Measurements from ENCODE around the gene PLEKHF1.

PLEKHF1 gene

DNA sequence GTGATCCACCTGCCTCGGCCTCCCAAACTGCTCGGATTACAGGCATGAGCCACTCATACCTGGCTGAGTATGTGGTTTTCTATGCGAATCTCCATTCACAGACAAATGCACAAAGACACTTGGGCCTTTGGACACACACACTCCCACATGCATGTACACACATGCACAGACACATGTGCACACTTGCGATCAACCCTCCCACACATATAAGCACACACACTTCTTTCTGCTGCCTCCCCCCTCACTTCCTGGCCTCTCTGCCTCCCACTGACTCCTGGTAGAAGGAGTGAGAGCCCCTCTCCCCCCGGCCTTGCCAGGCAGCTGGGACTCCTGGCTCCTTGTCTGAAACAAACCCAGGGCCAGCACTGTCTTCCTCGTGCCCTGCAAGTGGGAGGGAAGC lies 29.3 kb upstream of the PLEKHF1 start:
- no peak overlapping the region for H3K4me3 ChIP-seq (ENCODE audit: insufficient read depth, low read depth, low read length)
- no peaks in the 10 kb centered on the region for H3K27me3 ChIP-seq (ENCODE audit: control insufficient read depth, insufficient read depth, low read length, poor library complexity, severe bottlenecking)
- peaks cover 12% of the 10 kb centered on the region for H3K4me1 ChIP-seq (ENCODE audit: control insufficient read depth, insufficient read depth, low read length)
- H3K36me3 ChIP-seq (ENCODE audit: control insufficient read depth, insufficient read depth, low read length): no peaks in the 10 kb centered on the region
- 92 to 93% methylated on average over 6 of the region's 6 CpGs for WGBS, 2 experiments
- H3K9me3 ChIP-seq (ENCODE audit: control insufficient read depth, low read length): no peaks in the 10 kb centered on the region
- H3K27ac ChIP-seq (ENCODE audit: insufficient read depth, low read depth, low read length, poor library complexity, severe bottlenecking): no peak overlapping the region

- Histone ChIP-seq H3K27ac (ENCODE audit: insufficient read depth, low read depth, low read length, poor library complexity, severe bottlenecking) (no peak overlapping the region), H3K4me1 (ENCODE audit: control insufficient read depth, insufficient read depth, low read length) (peaks cover 12% of the 10 kb centered on the region), H3K27me3 (ENCODE audit: control insufficient read depth, insufficient read depth, low read length, poor library complexity, severe bottlenecking) (no peaks in the 10 kb centered on the region), H3K36me3 (ENCODE audit: control insufficient read depth, insufficient read depth, low read length) (no peaks in the 10 kb centered on the region), H3K4me3 (ENCODE audit: insufficient read depth, low read depth, low read length) (no peak overlapping the region), H3K9me3 (ENCODE audit: control insufficient read depth, low read length) (no peaks in the 10 kb centered on the region)
- 78 to 79% methylated on average over 12 of the region's 12 CpGs for WGBS, 2 experiments
Observed at GRCh38 chr19:29636553-29637360, 28.5 kb upstream of the PLEKHF1 start.

DNA sequence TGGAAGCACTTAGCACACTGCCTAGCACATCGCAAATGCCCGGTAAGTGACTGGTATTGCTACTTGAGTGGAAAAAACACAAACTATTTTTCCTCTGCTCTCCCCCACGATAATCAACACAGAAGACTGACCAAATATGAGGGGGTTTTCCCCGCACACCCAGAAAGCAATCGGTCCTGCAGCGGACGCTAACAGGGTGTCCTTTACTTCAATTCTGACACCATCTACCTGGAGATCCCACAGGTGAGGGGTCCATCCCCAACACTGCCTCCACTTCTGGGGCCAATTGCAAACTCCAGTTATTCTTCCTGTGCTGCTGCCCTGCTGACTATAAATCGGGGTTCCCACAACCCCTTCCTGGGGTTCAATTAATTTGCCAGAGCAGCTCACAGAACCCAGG lies 26.2 kb upstream of the PLEKHF1 start:
- H3K4me1 ChIP-seq (ENCODE audit: control insufficient read depth, insufficient read depth, low read length): peaks cover 12% of the 10 kb centered on the region
- no peaks in the 10 kb centered on the region for H3K36me3 ChIP-seq (ENCODE audit: control insufficient read depth, insufficient read depth, low read length)
- H3K9me3 ChIP-seq (ENCODE audit: control insufficient read depth, low read length): no peaks in the 10 kb centered on the region
- no peak overlapping the region for H3K4me3 ChIP-seq (ENCODE audit: insufficient read depth, low read depth, low read length)
- WGBS, 2 experiments: 90 to 95% methylated on average over 8 of the region's 8 CpGs
- no peaks in the 10 kb centered on the region for H3K27me3 ChIP-seq (ENCODE audit: control insufficient read depth, insufficient read depth, low read length, poor library complexity, severe bottlenecking)
- no peak overlapping the region for H3K27ac ChIP-seq (ENCODE audit: insufficient read depth, low read depth, low read length, poor library complexity, severe bottlenecking)

DNA sequence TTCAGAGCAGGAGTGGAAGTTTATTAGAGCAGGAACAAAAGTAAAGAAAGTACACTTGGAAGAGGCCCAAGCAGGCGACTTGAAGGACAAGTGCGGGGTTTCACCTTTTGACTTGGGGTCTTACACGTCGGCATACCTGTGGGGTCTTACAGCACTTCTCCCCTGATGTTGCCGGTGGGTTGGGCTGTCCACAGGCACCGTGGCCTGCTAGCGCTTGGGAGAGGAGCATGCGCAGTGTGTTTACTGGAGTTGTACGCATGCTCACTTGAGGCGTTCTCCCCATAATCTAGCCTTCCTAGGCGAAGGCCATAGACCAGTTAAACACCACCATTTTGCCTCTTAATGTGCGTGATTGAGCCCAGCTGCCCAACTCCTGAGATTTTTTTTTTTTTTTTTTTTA lies 25.0 kb upstream of the PLEKHF1 start:
- Histone ChIP-seq H3K4me1 (ENCODE audit: control insufficient read depth, insufficient read depth, low read length) (peaks cover 12% of the 10 kb centered on the region), H3K27me3 (ENCODE audit: control insufficient read depth, insufficient read depth, low read length, poor library complexity, severe bottlenecking) (no peaks in the 10 kb centered on the region), H3K9me3 (ENCODE audit: control insufficient read depth, low read length) (no peaks in the 10 kb centered on the region), H3K36me3 (ENCODE audit: control insufficient read depth, insufficient read depth, low read length) (no peaks in the 10 kb centered on the region), H3K4me3 (ENCODE audit: insufficient read depth, low read depth, low read length) (no peak overlapping the region), H3K27ac (ENCODE audit: insufficient read depth, low read depth, low read length, poor library complexity, severe bottlenecking) (no peak overlapping the region)
- WGBS, 2 experiments: 95% methylated on average over 11 to 12 of the region's 12 CpGs

GRCh38 chr19:29641597-29641996 lies 23.7 kb upstream of the PLEKHF1 start:
- Histone ChIP-seq H3K27ac (ENCODE audit: insufficient read depth, low read depth, low read length, poor library complexity, severe bottlenecking) (no peak overlapping the region), H3K4me3 (ENCODE audit: insufficient read depth, low read depth, low read length) (no peak overlapping the region), H3K36me3 (ENCODE audit: control insufficient read depth, insufficient read depth, low read length) (no peaks in the 10 kb centered on the region), H3K9me3 (ENCODE audit: control insufficient read depth, low read length) (no peaks in the 10 kb centered on the region), H3K27me3 (ENCODE audit: control insufficient read depth, insufficient read depth, low read length, poor library complexity, severe bottlenecking) (no peaks in the 10 kb centered on the region), H3K4me1 (ENCODE audit: control insufficient read depth, insufficient read depth, low read length) (peaks cover 9% of the 10 kb centered on the region)
- 88% methylated on average over 2 of the region's 2 CpGs for WGBS, 2 experiments

DNA sequence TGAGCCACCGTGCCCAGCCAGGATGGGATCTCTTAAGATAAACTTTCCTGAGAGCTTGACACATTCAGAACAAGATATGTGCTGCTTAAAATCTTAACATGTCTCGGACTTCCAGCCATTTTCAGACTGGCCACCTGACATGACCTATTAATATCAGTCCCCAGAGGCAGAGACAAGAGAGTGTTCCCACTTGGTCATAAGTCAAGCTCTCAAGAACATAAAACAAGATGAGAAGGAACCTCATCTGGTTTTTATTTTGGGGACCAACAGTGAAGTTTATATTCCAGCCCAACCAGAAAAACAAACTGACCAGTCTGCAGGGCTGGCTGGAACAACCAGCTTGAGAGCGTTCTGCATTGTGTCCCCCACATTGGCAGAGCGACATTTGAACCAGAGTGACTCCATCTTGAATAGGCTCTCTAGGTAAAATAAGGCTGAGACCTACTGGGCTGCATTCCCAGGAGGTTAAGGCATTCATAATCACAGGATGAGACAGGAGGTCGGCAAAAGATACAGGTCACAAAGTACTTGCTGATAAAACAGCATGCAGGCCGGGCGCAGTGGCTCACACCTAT lies 21.8 kb upstream of the PLEKHF1 start:
- no peak overlapping the region for H3K27ac ChIP-seq (ENCODE audit: insufficient read depth, low read depth, low read length, poor library complexity, severe bottlenecking)
- H3K27me3 ChIP-seq (ENCODE audit: control insufficient read depth, insufficient read depth, low read length, poor library complexity, severe bottlenecking): no peaks in the 10 kb centered on the region
- no peaks in the 10 kb centered on the region for H3K4me1 ChIP-seq (ENCODE audit: control insufficient read depth, insufficient read depth, low read length)
- 89 to 93% methylated on average over 7 of the region's 7 CpGs for WGBS, 2 experiments
- H3K4me3 ChIP-seq (ENCODE audit: insufficient read depth, low read depth, low read length): no peak overlapping the region
- no peaks in the 10 kb centered on the region for H3K36me3 ChIP-seq (ENCODE audit: control insufficient read depth, insufficient read depth, low read length)
- no peaks in the 10 kb centered on the region for H3K9me3 ChIP-seq (ENCODE audit: control insufficient read depth, low read length)

DNA sequence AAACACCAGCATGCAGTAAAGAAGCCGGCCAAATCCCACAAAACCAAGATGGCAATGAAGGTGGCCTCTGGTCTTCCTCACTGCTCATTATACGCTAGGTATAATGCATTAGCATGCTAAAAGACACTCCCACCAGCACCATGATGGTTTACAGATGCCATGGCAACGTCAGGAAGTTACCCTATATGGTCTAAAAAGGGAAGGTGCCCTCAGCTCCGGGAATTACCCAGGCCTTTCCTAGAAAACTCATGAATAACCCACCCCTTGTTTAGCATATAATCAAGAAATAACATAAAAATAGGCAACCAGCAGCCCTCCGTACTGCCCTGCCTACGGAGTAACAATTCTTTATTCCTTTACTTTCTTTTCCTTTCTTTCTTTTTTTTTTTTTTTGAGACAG lies 21.1 kb upstream of the PLEKHF1 start:
- no peak overlapping the region for H3K27ac ChIP-seq (ENCODE audit: insufficient read depth, low read depth, low read length, poor library complexity, severe bottlenecking)
- no peaks in the 10 kb centered on the region for H3K27me3 ChIP-seq (ENCODE audit: control insufficient read depth, insufficient read depth, low read length, poor library complexity, severe bottlenecking)
- no peak overlapping the region for H3K4me3 ChIP-seq (ENCODE audit: insufficient read depth, low read depth, low read length)
- no peaks in the 10 kb centered on the region for H3K36me3 ChIP-seq (ENCODE audit: control insufficient read depth, insufficient read depth, low read length)
- no peaks in the 10 kb centered on the region for H3K9me3 ChIP-seq (ENCODE audit: control insufficient read depth, low read length)
- 90 to 91% methylated on average over 6 of the region's 6 CpGs for WGBS, 2 experiments
- no peaks in the 10 kb centered on the region for H3K4me1 ChIP-seq (ENCODE audit: control insufficient read depth, insufficient read depth, low read length)

DNA sequence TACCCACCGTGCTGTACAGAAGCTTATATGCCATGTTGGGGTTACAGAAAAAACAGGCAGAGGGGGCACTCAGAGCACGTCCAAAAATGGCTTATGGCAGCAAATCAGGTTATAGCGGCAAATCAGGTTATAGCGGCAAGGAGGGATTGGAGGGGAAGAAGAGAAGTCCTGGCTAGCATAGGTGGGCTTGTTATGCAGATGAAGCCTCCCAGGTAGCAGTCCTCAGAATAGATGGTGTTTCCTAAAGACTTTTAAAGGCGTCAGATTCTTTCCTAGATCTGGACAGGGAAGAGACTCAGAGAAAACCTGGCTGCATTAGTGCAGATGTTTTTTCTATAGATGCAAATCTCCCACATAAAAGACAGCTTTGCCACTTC lies 19.8 kb upstream of the PLEKHF1 start:
- 40 to 48% methylated on average over 5 of the region's 5 CpGs for WGBS, 2 experiments
- H3K9me3 ChIP-seq (ENCODE audit: control insufficient read depth, low read length): no peaks in the 10 kb centered on the region

DNA sequence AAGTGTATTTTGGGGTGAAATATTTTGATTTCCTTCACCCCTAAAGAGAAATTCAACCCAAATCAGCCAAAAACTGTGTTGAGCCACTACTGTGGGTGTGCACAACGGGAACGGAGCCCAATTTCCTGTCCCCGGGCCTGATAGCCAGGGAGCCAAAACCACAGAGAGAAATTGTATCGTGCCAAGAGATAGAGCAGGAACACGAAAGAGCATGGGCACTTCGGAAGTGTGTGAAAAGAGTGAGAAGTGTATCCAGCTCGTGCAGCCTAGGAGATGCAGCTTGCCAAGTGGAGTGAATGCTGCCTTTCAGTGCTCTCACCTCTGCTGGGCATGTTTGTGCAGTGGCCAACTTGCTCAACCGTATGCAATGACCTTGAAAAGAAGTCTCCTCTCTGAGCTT lies 19.4 kb upstream of the PLEKHF1 start:
- Histone ChIP-seq H3K9me3 (ENCODE audit: control insufficient read depth, low read length) (no peaks in the 10 kb centered on the region), H3K4me3 (ENCODE audit: insufficient read depth, low read depth, low read length) (no peak overlapping the region), H3K27me3 (ENCODE audit: control insufficient read depth, insufficient read depth, low read length, poor library complexity, severe bottlenecking) (no peaks in the 10 kb centered on the region), H3K4me1 (ENCODE audit: control insufficient read depth, insufficient read depth, low read length) (no peaks in the 10 kb centered on the region), H3K36me3 (ENCODE audit: control insufficient read depth, insufficient read depth, low read length) (no peaks in the 10 kb centered on the region), H3K27ac (ENCODE audit: insufficient read depth, low read depth, low read length, poor library complexity, severe bottlenecking) (no peak overlapping the region)
- 78 to 79% methylated on average over 8 of the region's 8 CpGs for WGBS, 2 experiments

More for the DNA sequence above, 19.8 kb upstream of the PLEKHF1 start:
- Histone ChIP-seq H3K27ac (ENCODE audit: insufficient read depth, low read depth, low read length, poor library complexity, severe bottlenecking) (no peak overlapping the region), H3K4me3 (ENCODE audit: insufficient read depth, low read depth, low read length) (no peak overlapping the region), H3K4me1 (ENCODE audit: control insufficient read depth, insufficient read depth, low read length) (no peaks in the 10 kb centered on the region), H3K36me3 (ENCODE audit: control insufficient read depth, insufficient read depth, low read length) (no peaks in the 10 kb centered on the region), H3K27me3 (ENCODE audit: control insufficient read depth, insufficient read depth, low read length, poor library complexity, severe bottlenecking) (no peaks in the 10 kb centered on the region)

DNA sequence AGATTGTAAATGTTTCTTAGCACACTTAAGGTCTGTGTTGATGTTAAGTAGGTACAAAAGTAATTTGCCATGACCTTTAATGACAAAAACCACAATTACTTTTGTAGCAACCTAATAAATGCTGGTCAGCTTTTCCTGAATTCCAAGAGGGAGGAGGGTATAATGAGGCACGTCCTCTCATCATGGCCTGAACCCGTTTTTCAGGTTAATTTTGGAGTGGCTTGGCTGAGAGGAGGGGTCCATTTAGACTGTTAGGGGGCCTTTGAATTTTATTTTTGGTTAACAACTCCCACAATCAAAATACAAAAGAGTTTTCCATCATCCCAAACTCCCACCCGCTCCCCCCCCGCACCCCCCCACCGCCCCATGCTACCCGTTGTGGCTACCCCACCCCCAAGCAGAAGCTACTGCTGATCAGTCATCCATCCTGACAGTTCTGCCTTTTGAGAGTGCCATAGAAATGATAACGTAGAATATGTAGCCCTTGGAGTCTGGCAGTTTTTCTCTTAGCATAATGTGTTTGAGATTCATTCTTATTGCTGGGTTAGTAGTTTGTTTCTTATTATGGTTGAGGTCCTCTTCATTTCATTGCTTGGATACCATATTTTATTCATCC lies 14.4 kb upstream of the PLEKHF1 start:
- no peaks in the 10 kb centered on the region for H3K36me3 ChIP-seq (ENCODE audit: control insufficient read depth, insufficient read depth, low read length)
- no peak overlapping the region for H3K4me3 ChIP-seq (ENCODE audit: insufficient read depth, low read depth, low read length)
- WGBS, 2 experiments: 77 to 89% methylated on average over 3 to 5 of the region's 7 CpGs
- H3K27me3 ChIP-seq (ENCODE audit: control insufficient read depth, insufficient read depth, low read length, poor library complexity, severe bottlenecking): no peaks in the 10 kb centered on the region
- no peaks in the 10 kb centered on the region for H3K4me1 ChIP-seq (ENCODE audit: control insufficient read depth, insufficient read depth, low read length)
- H3K27ac ChIP-seq (ENCODE audit: insufficient read depth, low read depth, low read length, poor library complexity, severe bottlenecking): no peak overlapping the region
- H3K9me3 ChIP-seq (ENCODE audit: control insufficient read depth, low read length): no peaks in the 10 kb centered on the region
